K562 (cell line): Measurements from ENCODE around the gene GATA2. TPM values are rescaled to one million over a fixed set of nuclear protein-coding genes. Genes with fewer than 3 reads are reported as not detected.
A peak's percentile ranks its signal among the peaks of the same experiment; 100 is the strongest.

Experiments used
- ATAC-seq: fragments of 200-7000 bp; cut with Tn5 transposase; 3 replicates; pipeline ENCODE4 v1.9.1; 2020; ENCODE audit warnings: moderate library complexity
- BruUV-seq: library from RNA; stranded (reverse); fragments of 400-500 nt; replicated peaks from 2 replicates; lab custom pipeline; 2021; lab: Mats Ljungman, UMichigan
- CTCF ChIA-PET: fragments of 300-600 bp; formaldehyde crosslinking; extraction: SDS; loops from one replicate; lab custom pipeline; 2021; ENCODE audit warnings: low intra/inter-chr PET ratio; lab: Yijun Ruan, JAX
- POLR2A ChIA-PET: fragments of 300-600, 350-650 bp; sonication (Branson Sonifier 250); formaldehyde crosslinking; extraction: SDS; loops from one replicate; lab custom pipeline; 2021; ENCODE audit warnings: antibody characterized with exemption, inconsistent platforms; lab: Yijun Ruan, JAX
- DNase-seq, 4 experiments: peaks; one replicate each; pipeline versions ENCODE4 v3.0.0 to v3.0.0-alpha.2; 2011 to 2018; ENCODE audit warnings: low spot score in 3 of 4, mixed read lengths in 3 of 4; ENCODE audit errors: extremely low read depth in 1 of 4
- FAIRE-seq: peaks from 2 replicates; lab custom pipeline; 2011; peaks lifted over from hg19 to GRCh38; lab: Jason Lieb, UNC
- H2AFZ ChIP-seq: 2 replicates; pipeline ENCODE4 v1.6.0; 2011; ENCODE audit warnings: low read depth, low read length, control low read depth, inconsistent platforms
- H3K27ac ChIP-seq: fragments of 200-600 bp; 3 replicates; pipeline ENCODE4 v1.8.0; 2011; ENCODE audit warnings: low read depth, mild to moderate bottlenecking, control low read depth, inconsistent platforms, low read length, moderate library complexity, mixed read lengths; ENCODE audit errors: extremely low read depth
- H3K27me3 ChIP-seq, 2 experiments: fragments of 300-600 bp in 1 of 2; 2 replicates in 1 of 2; 3 replicates in 1 of 2; pipeline versions ENCODE4 v1.6.0 to v1.8.0; 2011; ENCODE audit warnings: inconsistent platforms in 2 of 2, low read length in 2 of 2, mild to moderate bottlenecking in 1 of 2, mixed read lengths in 1 of 2, moderate library complexity in 1 of 2; ENCODE audit not compliant: control insufficient read depth in 2 of 2, insufficient read depth in 2 of 2
- H3K36me3 ChIP-seq: fragments of 300-600 bp; 3 replicates; pipeline ENCODE4 v1.8.0; 2011; ENCODE audit warnings: mild to moderate bottlenecking, low read length, inconsistent platforms; ENCODE audit not compliant: control insufficient read depth, insufficient read depth
- H3K4me1 ChIP-seq, 2 experiments: fragments of 200-600 bp in 1 of 2; replicated peaks in 1 of 2; 2 replicates in 1 of 2; 3 replicates in 1 of 2; pipeline versions ENCODE4 v1.5.1 to v1.8.0; 2011; ENCODE audit warnings: inconsistent platforms in 2 of 2, low read length in 2 of 2, mild to moderate bottlenecking in 1 of 2, mixed read lengths in 1 of 2, moderate library complexity in 1 of 2; ENCODE audit not compliant: control insufficient read depth in 2 of 2, insufficient read depth in 2 of 2
- H3K4me2 ChIP-seq: 2 replicates; pipeline ENCODE4 v1.6.1; 2011; ENCODE audit warnings: low read length, control low read depth, inconsistent platforms, mixed read lengths; ENCODE audit not compliant: insufficient read depth
- H3K4me3 ChIP-seq: fragments of 200-600 bp; sonication (generic), shearing (Covaris generic); 2 replicates; pipeline ENCODE4 v1.5.1; 2016; ENCODE audit warnings: control low read depth, inconsistent platforms
- H3K79me2 ChIP-seq: fragments of 200-600 bp; 3 replicates; pipeline ENCODE4 v1.8.0; 2011; ENCODE audit warnings: low read length, inconsistent platforms; ENCODE audit not compliant: control insufficient read depth, insufficient read depth
- H3K9ac ChIP-seq, 2 experiments: 2 replicates each; pipeline versions ENCODE4 v1.6.0 to v1.6.1; 2011; ENCODE audit warnings: low read depth in 2 of 2, low read length in 2 of 2, control low read depth in 1 of 2, inconsistent platforms in 1 of 2, mild to moderate bottlenecking in 1 of 2, mixed read lengths in 1 of 2; ENCODE audit not compliant: insufficient read depth in 1 of 2
- H3K9me1 ChIP-seq: one replicate; pipeline ENCODE4 v1.6.0; 2011; ENCODE audit warnings: inconsistent platforms, mild to moderate bottlenecking, low read length, moderate library complexity; ENCODE audit not compliant: control insufficient read depth, insufficient read depth
- H3K9me3 ChIP-seq: replicated peaks from 2 replicates; pipeline ENCODE4 v1.5.1; 2011; ENCODE audit warnings: low read depth, low read length, inconsistent platforms; ENCODE audit not compliant: control insufficient read depth, insufficient read depth
- H4K20me1 ChIP-seq: replicated peaks from 2 replicates; pipeline ENCODE4 v1.6.1; 2011; ENCODE audit warnings: low read length, inconsistent platforms, mixed read lengths; ENCODE audit not compliant: control insufficient read depth, insufficient read depth
- EGR1 ChIP-seq: fragments of 450-650 bp; conservative IDR thresholded peaks from 2 replicates; pipeline ENCODE4 v1.6.1; 2017; ENCODE audit warnings: mild to moderate bottlenecking
- ELK1 ChIP-seq: sonication (generic); formaldehyde crosslinking; IDR thresholded peaks from 2 replicates; pipeline ENCODE4 v1.8.1; 2022; ENCODE audit warnings: missing genetic modification reagents
- EZH2 ChIP-seq: IDR thresholded peaks from 2 replicates; pipeline ENCODE4 v1.6.1; 2012; ENCODE audit warnings: low read depth, mild to moderate bottlenecking, inconsistent platforms, low read length, borderline replicate concordance
- KLF13 ChIP-seq: fragments of 450-650 bp; IDR thresholded peaks from 2 replicates; pipeline ENCODE4 v1.6.1; 2016; ENCODE audit warnings: missing genetic modification characterization, low read depth, mild to moderate bottlenecking, missing compliant biosample characterization, moderate library complexity, borderline replicate concordance
- POLR3A ChIP-seq: IDR thresholded peaks from 2 replicates; pipeline ENCODE4 v1.6.1; 2011; ENCODE audit warnings: borderline replicate concordance, mild to moderate bottlenecking, moderate library complexity; ENCODE audit not compliant: insufficient read length, insufficient read depth; ENCODE audit errors: extremely low read depth
- RCOR1 ChIP-seq, 2 experiments: IDR thresholded peaks; 2 replicates each; pipeline ENCODE4 v1.6.1; 2012; ENCODE audit warnings: low read depth in 2 of 2, low read length in 2 of 2, borderline replicate concordance in 1 of 2, improper control_type of control experiment in 1 of 2
- SMC3 ChIP-seq: conservative IDR thresholded peaks from 2 replicates; pipeline ENCODE4 v1.6.1; 2011; ENCODE audit warnings: low read depth, low read length, improper control_type of control experiment; ENCODE audit not compliant: insufficient read depth
- WHSC1 ChIP-seq: IDR thresholded peaks from one replicate; pipeline ENCODE4 v1.6.1; 2012; ENCODE audit warnings: low read length, control low read depth, inconsistent platforms
- ZBTB1 ChIP-seq: sonication (generic); formaldehyde crosslinking; IDR thresholded peaks from 2 replicates; pipeline ENCODE4 v1.8.1; 2023; ENCODE audit warnings: missing genetic modification reagents, low read depth, mild to moderate bottlenecking, borderline replicate concordance
- ZNF316 ChIP-seq: fragments of 450-650 bp; IDR thresholded peaks from 2 replicates; pipeline ENCODE4 v1.6.1; 2016
- ZNF583 ChIP-seq: fragments of 250-450 bp; sonication (Bioruptor Pico); IDR thresholded peaks from 2 replicates; pipeline ENCODE4 v1.4.0; 2020
- WGBS: fragments of 100-300 bp; shearing (Covaris generic); methylation state at CpG from one replicate; pipeline ENCODE4 v1.1.6; 2016; ENCODE audit warnings: low coverage, mixed read lengths; ENCODE audit not compliant: insufficient coverage; ENCODE audit errors: missing lambda C conversion rate; 5-methylcytosine and 5-hydroxymethylcytosine counted together
- in situ Hi-C: fragments of 300-500 bp; cut with MboI; formaldehyde crosslinking; loops from 4 replicates; pipeline ENCODE4 v1.15.0; 2018; ENCODE audit warnings: inconsistent platforms, mixed read lengths
- intact Hi-C: fragments of 100-400 bp; cut with micrococcal nuclease; formaldehyde crosslinking; loops from 2 replicates; pipeline ENCODE4 v1.14.2; 2022
- polyA plus RNA-seq, 8 experiments: library from polyadenylated mRNA; depleted of rRNA in 4 of 8; stranded (reverse) in 5 of 8; unstranded in 3 of 8; fragments of >200 nt; fragmentation: Nextera tagmentation in 2 of 8; fragmentation: Illumina TruSeq in 1 of 8; extraction: Ambion mirVana in 2 of 8; extraction: Trizol in 1 of 8; gene quantifications; 2 replicates each; pipeline versions ENCODE4 v1.2.1 to v1.2.3, GENCODE V29; 2011 to 2014; ENCODE audit warnings: inconsistent platforms in 1 of 8, missing spikeins in 1 of 8
- total RNA-seq, 7 experiments: library from RNA; depleted of rRNA in 6 of 7; stranded (reverse); fragments of >200 nt in 6 of 7; fragmentation: Illumina TruSeq in 2 of 7; extraction: Trizol in 2 of 7; gene quantifications; 2 replicates each; pipeline versions ENCODE4 v1.2.1 to v1.2.3, GENCODE V29; 2011 to 2021; ENCODE audit warnings: low replicate concordance in 1 of 7
- TF ChIP-seq, protein P1 (sequence below): fragments of 250-450 bp; sonication (Bioruptor Pico); IDR thresholded peaks from 2 replicates; pipeline ENCODE4 v1.5.0; 2021

The GATA2 gene
- total and polyA plus RNA-seq, 9 of the 15 experiments (the other 6 are each of a cell fraction or from before 2014, with no cell fraction given): 8.5 to 218 (median 50.8) TPM

DNA sequence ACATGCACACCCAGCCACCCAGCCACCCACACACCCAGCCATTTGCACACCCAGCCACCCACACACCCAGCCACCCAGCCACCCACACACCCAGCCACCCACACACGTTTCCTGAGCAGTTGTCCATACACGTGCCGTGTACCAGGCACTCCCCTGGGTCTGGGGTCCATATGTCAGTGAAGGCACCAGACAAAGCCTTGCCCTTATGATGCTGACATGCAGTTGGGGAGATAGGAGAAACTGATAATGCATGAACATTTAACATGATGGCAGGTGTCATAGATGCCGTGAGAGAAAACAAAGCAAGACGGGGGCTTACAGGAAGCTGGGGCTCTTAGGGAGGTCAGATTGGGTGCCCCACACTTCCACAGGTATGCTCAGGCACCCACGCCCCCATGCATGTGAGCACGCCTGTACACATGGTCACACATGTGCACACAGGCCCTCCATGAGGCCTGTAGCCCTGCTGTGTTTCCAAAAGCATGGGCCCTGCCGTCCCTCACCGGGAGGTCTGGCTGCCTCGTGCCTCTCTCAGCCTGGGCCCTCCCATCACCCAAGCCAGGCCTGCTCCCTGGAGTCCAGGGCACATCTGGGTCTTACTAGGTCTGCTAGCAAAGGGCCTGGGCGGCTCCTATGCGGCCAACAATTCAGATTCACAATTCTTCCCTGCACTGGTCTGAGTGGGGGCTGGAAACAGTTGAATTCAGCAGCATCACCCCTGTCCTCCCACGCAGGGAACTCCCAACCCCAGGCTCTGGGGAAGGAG, 22.7 kb downstream of the GATA2 start:
- WGBS: 31% methylated on average over 11 of the region's 13 CpGs
- Histone ChIP-seq H3K4me2 (no peak overlapping the region), H3K9ac (peak overlapping the region in 1 of 2 experiments; percentile 45; a peak in 2 of 4 replicates), H3K79me2 (no peaks in the 10 kb centered on the region), H3K36me3 (no peaks in the 10 kb centered on the region), H3K4me3 (no peak overlapping the region)
- ChIA-PET CTCF (no interaction called here), POLR2A (no interaction called here)
- FAIRE-seq (no peak), ATAC-seq (no peak; the same call in 2 of the 3 replicates)
- TF ChIP-seq EGR1 (peak; percentile 69), ZNF583 (CRISPR knock-in tag) (no peak)
- TF ChIP-seq, all 486 proteins: peak for 1
- peaks cover 3% of the 10 kb centered on the region for H3K9me1 ChIP-seq
- no TSS peak for BruUV-seq
- no peaks in the 10 kb centered on the region for H4K20me1 ChIP-seq
- H3K27ac ChIP-seq: no peak overlapping the region
- H3K27me3 ChIP-seq: peaks cover 4 to 17% of the 10 kb centered on the region in 2 experiments; a peak in 4 of 5 replicates
- H3K4me1 ChIP-seq: peaks cover 12 to 26% of the 10 kb centered on the region in 2 experiments; a peak in 4 of 5 replicates
- H2AFZ ChIP-seq: peak overlapping the region; percentile 40; the same call in 1 of the 2 replicates
- in situ Hi-C loops (no loop called here), intact Hi-C loops (no loop called here)
- DNase-seq: no peak
- H3K9me3 ChIP-seq: no peaks in the 10 kb centered on the region

DNA sequence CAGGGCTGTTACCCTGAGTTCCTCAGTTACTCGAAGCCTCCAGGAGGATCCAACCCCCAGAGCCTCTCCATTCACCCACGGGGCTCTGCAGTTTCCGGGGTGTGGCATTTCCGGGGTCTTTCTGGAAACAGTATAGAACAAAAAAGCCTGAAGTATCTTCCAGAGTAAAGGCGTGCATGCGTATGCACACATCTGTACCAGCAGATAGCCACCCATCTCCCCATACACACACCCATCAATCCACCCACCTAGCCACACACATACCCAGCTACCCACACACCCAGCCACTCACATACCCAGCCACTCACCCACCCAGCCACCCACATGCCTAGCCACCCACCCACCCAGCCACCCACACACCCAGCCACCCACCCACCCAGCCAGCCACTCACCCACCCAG, 23.4 kb downstream of the GATA2 start:
- FAIRE-seq (no peak), DNase-seq (no peak), ATAC-seq (no peak)
- Histone ChIP-seq H2AFZ (peak overlapping the region; percentile 45; the same call in 1 of the 2 replicates), H3K9me3 (no peaks in the 10 kb centered on the region), H3K36me3 (no peaks in the 10 kb centered on the region), H3K79me2 (no peaks in the 10 kb centered on the region), H3K27me3 (peaks cover 4 to 21% of the 10 kb centered on the region in 2 experiments; a peak in 4 of 5 replicates), H4K20me1 (no peaks in the 10 kb centered on the region), H3K4me2 (no peak overlapping the region), H3K9me1 (peaks cover 3% of the 10 kb centered on the region), H3K27ac (no peak overlapping the region), H3K9ac (no peak overlapping the region), H3K4me3 (no peak overlapping the region), H3K4me1 (peaks cover 15 to 26% of the 10 kb centered on the region in 2 experiments; a peak in 4 of 5 replicates)
- ChIA-PET POLR2A (interaction anchor here (1.2 kb wide), 1 partner anchor 13 kb away, joined by 3 read pairs; no protein-coding TSS in a partner anchor), CTCF (no interaction called here)
- TF ChIP-seq ELK1 (CRISPR knock-in tag) (no peak), RCOR1 (IDR thresholded peaks at IDR 0.05; ENCODE audit: borderline replicate concordance in 1 of 2, low read depth in 2 of 2, low read length in 2 of 2) (no peak), WHSC1 (no peak), POLR3A (no peak), ZNF316 (no peak), ZBTB1 (CRISPR knock-in tag) (no peak), EZH2 (no peak), KLF13 (tag) (no peak), SMC3 (no peak)
- TF ChIP-seq, protein P1, sequence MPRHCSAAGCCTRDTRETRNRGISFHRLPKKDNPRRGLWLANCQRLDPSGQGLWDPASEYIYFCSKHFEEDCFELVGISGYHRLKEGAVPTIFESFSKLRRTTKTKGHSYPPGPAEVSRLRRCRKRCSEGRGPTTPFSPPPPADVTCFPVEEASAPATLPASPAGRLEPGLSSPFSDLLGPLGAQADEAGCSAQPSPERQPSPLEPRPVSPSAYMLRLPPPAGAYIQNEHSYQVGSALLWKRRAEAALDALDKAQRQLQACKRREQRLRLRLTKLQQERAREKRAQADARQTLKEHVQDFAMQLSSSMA (CRISPR knock-in tag): no peak
- intact Hi-C loops (no loop called here), in situ Hi-C loops (no loop called here)
- 33% methylated on average over 5 of the region's 6 CpGs for WGBS
- BruUV-seq: no TSS peak
